WTC11 (cell line): ENCODE results near the gene CYP46A1. TPM values are rescaled to one million over a fixed set of nuclear protein-coding genes. Genes with fewer than 3 reads are reported as not detected.

Experiments
- ATAC-seq: fragments of 200-7000 bp; cut with Tn5 transposase; 2 replicates; pipeline ENCODE4 v1.10.0; 2021; ENCODE audit warnings: mild to moderate bottlenecking, moderate library complexity
- CTCF ChIA-PET: fragments of 300-600 bp; sonication (Branson Sonifier 250); formaldehyde crosslinking; loops from one replicate; lab custom pipeline; 2021; ENCODE audit warnings: antibody characterized with exemption; lab: Charles Lee
- POLR2A ChIA-PET: fragments of 350-600 bp; sonication (Branson Sonifier 250); formaldehyde crosslinking; loops from one replicate; lab custom pipeline; 2021; ENCODE audit warnings: antibody characterized with exemption; lab: Charles Lee
- DNase-seq: peaks from one replicate; pipeline ENCODE4 v3.0.0; 2021; ENCODE audit warnings: low spot score
- H3K27ac Mint-ChIP-seq: 2 replicates; pipeline ENCODE4 v1.8.0; 2021; ENCODE audit warnings: mixed read lengths
- H3K27me3 Mint-ChIP-seq: 2 replicates; pipeline ENCODE4 v1.8.0; 2021; ENCODE audit warnings: low read depth, mild to moderate bottlenecking, moderate library complexity, mixed read lengths
- H3K36me3 Mint-ChIP-seq: 2 replicates; pipeline ENCODE4 v1.8.0; 2021; ENCODE audit warnings: mixed read lengths
- H3K4me1 Mint-ChIP-seq: 2 replicates; pipeline ENCODE4 v1.8.0; 2022; ENCODE audit warnings: mixed read lengths
- H3K4me3 Mint-ChIP-seq: 2 replicates; pipeline ENCODE4 v1.8.0; 2021; ENCODE audit warnings: mild to moderate bottlenecking, moderate library complexity, mixed read lengths
- H3K9me3 Mint-ChIP-seq: 2 replicates; pipeline ENCODE4 v1.8.0; 2021; ENCODE audit warnings: mixed read lengths
- GTF2I ChIP-seq: fragments of 250-450 bp; sonication (Bioruptor Pico); conservative IDR thresholded peaks from 2 replicates; pipeline ENCODE4 v1.4.0; 2021; ENCODE audit warnings: mild to moderate bottlenecking
- IRF2 ChIP-seq: sonication (generic); formaldehyde crosslinking; IDR thresholded peaks from 2 replicates; pipeline ENCODE4 v1.8.0; 2022; ENCODE audit warnings: low read depth, missing genetic modification reagents, borderline replicate concordance
- MAX ChIP-seq: sonication (generic); formaldehyde crosslinking; IDR thresholded peaks from 2 replicates; pipeline ENCODE4 v1.8.0; 2022; ENCODE audit warnings: mild to moderate bottlenecking, missing genetic modification reagents
- TCF7 ChIP-seq: sonication (generic); formaldehyde crosslinking; IDR thresholded peaks from 2 replicates; pipeline ENCODE4 v1.8.0; 2022; ENCODE audit warnings: mild to moderate bottlenecking, low read depth, missing genetic modification reagents, moderate library complexity
- TP53 ChIP-seq: sonication (generic); formaldehyde crosslinking; IDR thresholded peaks from 2 replicates; pipeline ENCODE4 v1.8.1; 2023; ENCODE audit warnings: mild to moderate bottlenecking, missing genetic modification reagents
- USF2 ChIP-seq: sonication (generic); formaldehyde crosslinking; IDR thresholded peaks from 2 replicates; pipeline ENCODE4 v1.8.1; 2023; ENCODE audit warnings: mild to moderate bottlenecking, missing genetic modification reagents, moderate library complexity
- ZNF138 ChIP-seq: sonication (generic); formaldehyde crosslinking; conservative IDR thresholded peaks from 2 replicates; pipeline ENCODE4 v1.8.1; 2022; ENCODE audit warnings: mild to moderate bottlenecking, moderate library complexity, missing genetic modification reagents
- ZNF512 ChIP-seq: sonication (generic); formaldehyde crosslinking; IDR thresholded peaks from 2 replicates; pipeline ENCODE4 v1.8.1; 2022; ENCODE audit warnings: missing genetic modification reagents, borderline replicate concordance
- total RNA-seq: library from RNA; stranded (reverse); gene quantifications from 3 replicates; pipeline ENCODE4 v1.2.3, GENCODE V29; 2021
- TF ChIP-seq, protein P1 (sequence below): sonication (generic); formaldehyde crosslinking; IDR thresholded peaks from 2 replicates; pipeline ENCODE4 v1.8.0; 2023; ENCODE audit warnings: mild to moderate bottlenecking, missing genetic modification reagents
- TF ChIP-seq, protein P2 (sequence below): fragments of 200-600 bp; IDR thresholded peaks from 2 replicates; pipeline ENCODE4 v1.8.0; 2022; ENCODE audit warnings: antibody characterized with exemption
- TF ChIP-seq, protein P3 (sequence below): fragments of 250-450 bp; sonication (Bioruptor Pico); IDR thresholded peaks from 2 replicates; pipeline ENCODE4 v1.9.0; 2021; ENCODE audit warnings: mild to moderate bottlenecking, borderline replicate concordance
- TF ChIP-seq, protein P4 (sequence below): sonication (generic); formaldehyde crosslinking; IDR thresholded peaks from 2 replicates; pipeline ENCODE4 v1.8.1; 2023; ENCODE audit warnings: mild to moderate bottlenecking, moderate library complexity, missing genetic modification reagents
- TF ChIP-seq, protein P5 (sequence below): sonication (generic); formaldehyde crosslinking; IDR thresholded peaks from 2 replicates; pipeline ENCODE4 v1.8.1; 2023; ENCODE audit warnings: mild to moderate bottlenecking, missing genetic modification reagents, borderline replicate concordance

Gene CYP46A1
- total RNA-seq, 1 experiment from 2014 or later: 0.77 TPM

DNA sequence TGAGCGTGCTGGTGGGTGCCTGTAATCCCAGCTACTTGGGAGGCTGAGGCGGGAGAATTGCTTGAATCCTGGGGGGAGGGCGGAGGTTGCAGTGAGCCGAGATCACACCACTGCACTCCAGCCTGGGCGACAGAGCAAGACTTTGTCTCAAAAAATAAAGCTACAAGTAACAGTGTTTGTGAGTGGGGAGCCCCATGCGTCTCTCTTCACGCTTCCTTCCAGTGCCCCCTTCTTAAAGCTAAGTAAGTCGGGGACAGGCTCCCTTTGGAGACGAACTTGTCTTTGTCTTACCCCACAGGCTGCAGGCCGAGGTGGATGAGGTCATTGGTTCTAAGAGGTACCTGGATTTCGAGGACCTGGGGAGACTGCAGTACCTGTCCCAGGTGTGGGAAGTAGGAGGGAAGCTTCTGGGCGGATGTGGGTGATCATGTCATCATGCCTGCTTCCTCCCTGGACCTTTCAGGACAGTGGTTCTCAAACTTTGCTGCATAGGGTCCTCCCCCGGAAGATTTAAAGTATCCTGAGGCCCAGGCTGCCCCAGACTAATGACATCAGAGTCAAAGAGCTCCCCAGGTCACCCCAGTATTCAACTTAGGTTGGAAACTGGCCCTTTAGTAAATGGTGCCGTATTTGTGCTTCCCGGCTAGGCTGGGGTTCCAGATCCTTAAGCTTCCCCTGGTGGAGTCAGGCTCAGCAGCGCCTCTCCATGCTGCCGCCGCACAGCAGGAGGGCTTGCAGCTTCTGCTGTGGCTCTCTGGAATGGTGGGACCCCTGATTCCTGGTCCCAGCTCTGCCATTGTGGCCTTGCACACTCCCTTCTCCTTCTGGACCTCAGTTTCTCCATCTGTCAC, 37.1 kb downstream of the CYP46A1 start:
- H3K4me3 Mint-ChIP-seq: no peak overlapping the region
- H3K27ac Mint-ChIP-seq: no peak overlapping the region
- 0 out of 2 replicates have a peak, but pooled peaks cover 5% of the 10 kb centered on the region for H3K4me1 Mint-ChIP-seq
- ATAC-seq (no peak), DNase-seq (no peak)
- no peaks in the 10 kb centered on the region for H3K27me3 Mint-ChIP-seq
- CTCF ChIA-PET: interaction anchor here (1.6 kb wide), 1 partner anchor 10 kb away, joined by 13 read pairs; no protein-coding TSS in a partner anchor
- TF ChIP-seq, protein P1, sequence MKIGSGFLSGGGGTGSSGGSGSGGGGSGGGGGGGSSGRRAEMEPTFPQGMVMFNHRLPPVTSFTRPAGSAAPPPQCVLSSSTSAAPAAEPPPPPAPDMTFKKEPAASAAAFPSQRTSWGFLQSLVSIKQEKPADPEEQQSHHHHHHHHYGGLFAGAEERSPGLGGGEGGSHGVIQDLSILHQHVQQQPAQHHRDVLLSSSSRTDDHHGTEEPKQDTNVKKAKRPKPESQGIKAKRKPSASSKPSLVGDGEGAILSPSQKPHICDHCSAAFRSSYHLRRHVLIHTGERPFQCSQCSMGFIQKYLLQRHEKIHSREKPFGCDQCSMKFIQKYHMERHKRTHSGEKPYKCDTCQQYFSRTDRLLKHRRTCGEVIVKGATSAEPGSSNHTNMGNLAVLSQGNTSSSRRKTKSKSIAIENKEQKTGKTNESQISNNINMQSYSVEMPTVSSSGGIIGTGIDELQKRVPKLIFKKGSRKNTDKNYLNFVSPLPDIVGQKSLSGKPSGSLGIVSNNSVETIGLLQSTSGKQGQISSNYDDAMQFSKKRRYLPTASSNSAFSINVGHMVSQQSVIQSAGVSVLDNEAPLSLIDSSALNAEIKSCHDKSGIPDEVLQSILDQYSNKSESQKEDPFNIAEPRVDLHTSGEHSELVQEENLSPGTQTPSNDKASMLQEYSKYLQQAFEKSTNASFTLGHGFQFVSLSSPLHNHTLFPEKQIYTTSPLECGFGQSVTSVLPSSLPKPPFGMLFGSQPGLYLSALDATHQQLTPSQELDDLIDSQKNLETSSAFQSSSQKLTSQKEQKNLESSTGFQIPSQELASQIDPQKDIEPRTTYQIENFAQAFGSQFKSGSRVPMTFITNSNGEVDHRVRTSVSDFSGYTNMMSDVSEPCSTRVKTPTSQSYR (CRISPR knock-in tag): no peak
- TF ChIP-seq GTF2I (CRISPR knock-in tag) (no peak), ZNF138 (CRISPR knock-in tag) (no peak), IRF2 (no peak)
- TF ChIP-seq, protein P2, sequence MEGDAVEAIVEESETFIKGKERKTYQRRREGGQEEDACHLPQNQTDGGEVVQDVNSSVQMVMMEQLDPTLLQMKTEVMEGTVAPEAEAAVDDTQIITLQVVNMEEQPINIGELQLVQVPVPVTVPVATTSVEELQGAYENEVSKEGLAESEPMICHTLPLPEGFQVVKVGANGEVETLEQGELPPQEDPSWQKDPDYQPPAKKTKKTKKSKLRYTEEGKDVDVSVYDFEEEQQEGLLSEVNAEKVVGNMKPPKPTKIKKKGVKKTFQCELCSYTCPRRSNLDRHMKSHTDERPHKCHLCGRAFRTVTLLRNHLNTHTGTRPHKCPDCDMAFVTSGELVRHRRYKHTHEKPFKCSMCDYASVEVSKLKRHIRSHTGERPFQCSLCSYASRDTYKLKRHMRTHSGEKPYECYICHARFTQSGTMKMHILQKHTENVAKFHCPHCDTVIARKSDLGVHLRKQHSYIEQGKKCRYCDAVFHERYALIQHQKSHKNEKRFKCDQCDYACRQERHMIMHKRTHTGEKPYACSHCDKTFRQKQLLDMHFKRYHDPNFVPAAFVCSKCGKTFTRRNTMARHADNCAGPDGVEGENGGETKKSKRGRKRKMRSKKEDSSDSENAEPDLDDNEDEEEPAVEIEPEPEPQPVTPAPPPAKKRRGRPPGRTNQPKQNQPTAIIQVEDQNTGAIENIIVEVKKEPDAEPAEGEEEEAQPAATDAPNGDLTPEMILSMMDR: no peak
- H3K36me3 Mint-ChIP-seq: no peaks in the 10 kb centered on the region
- POLR2A ChIA-PET: no interaction called here
- no peaks in the 10 kb centered on the region for H3K9me3 Mint-ChIP-seq

- ChIA-PET CTCF (interaction anchor here (1.6 kb wide), 1 partner anchor 9 kb away, joined by 13 read pairs; no protein-coding TSS in a partner anchor), POLR2A (no interaction called here)
- no peak overlapping the region for H3K4me3 Mint-ChIP-seq
- DNase-seq (no peak), ATAC-seq (no peak)
- H3K9me3 Mint-ChIP-seq: no peaks in the 10 kb centered on the region
- no peaks in the 10 kb centered on the region for H3K36me3 Mint-ChIP-seq
- 0 out of 2 replicates have a peak, but pooled peaks cover 7% of the 10 kb centered on the region for H3K4me1 Mint-ChIP-seq
- no peak overlapping the region for H3K27ac Mint-ChIP-seq
- H3K27me3 Mint-ChIP-seq: no peaks in the 10 kb centered on the region
- TF ChIP-seq, protein P3, sequence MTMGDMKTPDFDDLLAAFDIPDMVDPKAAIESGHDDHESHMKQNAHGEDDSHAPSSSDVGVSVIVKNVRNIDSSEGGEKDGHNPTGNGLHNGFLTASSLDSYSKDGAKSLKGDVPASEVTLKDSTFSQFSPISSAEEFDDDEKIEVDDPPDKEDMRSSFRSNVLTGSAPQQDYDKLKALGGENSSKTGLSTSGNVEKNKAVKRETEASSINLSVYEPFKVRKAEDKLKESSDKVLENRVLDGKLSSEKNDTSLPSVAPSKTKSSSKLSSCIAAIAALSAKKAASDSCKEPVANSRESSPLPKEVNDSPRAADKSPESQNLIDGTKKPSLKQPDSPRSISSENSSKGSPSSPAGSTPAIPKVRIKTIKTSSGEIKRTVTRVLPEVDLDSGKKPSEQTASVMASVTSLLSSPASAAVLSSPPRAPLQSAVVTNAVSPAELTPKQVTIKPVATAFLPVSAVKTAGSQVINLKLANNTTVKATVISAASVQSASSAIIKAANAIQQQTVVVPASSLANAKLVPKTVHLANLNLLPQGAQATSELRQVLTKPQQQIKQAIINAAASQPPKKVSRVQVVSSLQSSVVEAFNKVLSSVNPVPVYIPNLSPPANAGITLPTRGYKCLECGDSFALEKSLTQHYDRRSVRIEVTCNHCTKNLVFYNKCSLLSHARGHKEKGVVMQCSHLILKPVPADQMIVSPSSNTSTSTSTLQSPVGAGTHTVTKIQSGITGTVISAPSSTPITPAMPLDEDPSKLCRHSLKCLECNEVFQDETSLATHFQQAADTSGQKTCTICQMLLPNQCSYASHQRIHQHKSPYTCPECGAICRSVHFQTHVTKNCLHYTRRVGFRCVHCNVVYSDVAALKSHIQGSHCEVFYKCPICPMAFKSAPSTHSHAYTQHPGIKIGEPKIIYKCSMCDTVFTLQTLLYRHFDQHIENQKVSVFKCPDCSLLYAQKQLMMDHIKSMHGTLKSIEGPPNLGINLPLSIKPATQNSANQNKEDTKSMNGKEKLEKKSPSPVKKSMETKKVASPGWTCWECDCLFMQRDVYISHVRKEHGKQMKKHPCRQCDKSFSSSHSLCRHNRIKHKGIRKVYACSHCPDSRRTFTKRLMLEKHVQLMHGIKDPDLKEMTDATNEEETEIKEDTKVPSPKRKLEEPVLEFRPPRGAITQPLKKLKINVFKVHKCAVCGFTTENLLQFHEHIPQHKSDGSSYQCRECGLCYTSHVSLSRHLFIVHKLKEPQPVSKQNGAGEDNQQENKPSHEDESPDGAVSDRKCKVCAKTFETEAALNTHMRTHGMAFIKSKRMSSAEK (CRISPR knock-in tag): no peak
- TF ChIP-seq MAX (CRISPR knock-in tag) (no peak), USF2 (CRISPR knock-in tag) (no peak), TCF7 (no peak), ZNF512 (CRISPR knock-in tag) (no peak), TP53 (CRISPR knock-in tag) (no peak)
- TF ChIP-seq, protein P4, sequence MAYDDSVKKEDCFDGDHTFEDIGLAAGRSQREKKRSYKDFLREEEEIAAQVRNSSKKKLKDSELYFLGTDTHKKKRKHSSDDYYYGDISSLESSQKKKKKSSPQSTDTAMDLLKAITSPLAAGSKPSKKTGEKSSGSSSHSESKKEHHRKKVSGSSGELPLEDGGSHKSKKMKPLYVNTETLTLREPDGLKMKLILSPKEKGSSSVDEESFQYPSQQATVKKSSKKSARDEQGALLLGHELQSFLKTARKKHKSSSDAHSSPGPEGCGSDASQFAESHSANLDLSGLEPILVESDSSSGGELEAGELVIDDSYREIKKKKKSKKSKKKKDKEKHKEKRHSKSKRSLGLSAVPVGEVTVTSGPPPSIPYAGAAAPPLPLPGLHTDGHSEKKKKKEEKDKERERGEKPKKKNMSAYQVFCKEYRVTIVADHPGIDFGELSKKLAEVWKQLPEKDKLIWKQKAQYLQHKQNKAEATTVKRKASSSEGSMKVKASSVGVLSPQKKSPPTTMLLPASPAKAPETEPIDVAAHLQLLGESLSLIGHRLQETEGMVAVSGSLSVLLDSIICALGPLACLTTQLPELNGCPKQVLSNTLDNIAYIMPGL (CRISPR knock-in tag): no peak
- TF ChIP-seq, protein P5, sequence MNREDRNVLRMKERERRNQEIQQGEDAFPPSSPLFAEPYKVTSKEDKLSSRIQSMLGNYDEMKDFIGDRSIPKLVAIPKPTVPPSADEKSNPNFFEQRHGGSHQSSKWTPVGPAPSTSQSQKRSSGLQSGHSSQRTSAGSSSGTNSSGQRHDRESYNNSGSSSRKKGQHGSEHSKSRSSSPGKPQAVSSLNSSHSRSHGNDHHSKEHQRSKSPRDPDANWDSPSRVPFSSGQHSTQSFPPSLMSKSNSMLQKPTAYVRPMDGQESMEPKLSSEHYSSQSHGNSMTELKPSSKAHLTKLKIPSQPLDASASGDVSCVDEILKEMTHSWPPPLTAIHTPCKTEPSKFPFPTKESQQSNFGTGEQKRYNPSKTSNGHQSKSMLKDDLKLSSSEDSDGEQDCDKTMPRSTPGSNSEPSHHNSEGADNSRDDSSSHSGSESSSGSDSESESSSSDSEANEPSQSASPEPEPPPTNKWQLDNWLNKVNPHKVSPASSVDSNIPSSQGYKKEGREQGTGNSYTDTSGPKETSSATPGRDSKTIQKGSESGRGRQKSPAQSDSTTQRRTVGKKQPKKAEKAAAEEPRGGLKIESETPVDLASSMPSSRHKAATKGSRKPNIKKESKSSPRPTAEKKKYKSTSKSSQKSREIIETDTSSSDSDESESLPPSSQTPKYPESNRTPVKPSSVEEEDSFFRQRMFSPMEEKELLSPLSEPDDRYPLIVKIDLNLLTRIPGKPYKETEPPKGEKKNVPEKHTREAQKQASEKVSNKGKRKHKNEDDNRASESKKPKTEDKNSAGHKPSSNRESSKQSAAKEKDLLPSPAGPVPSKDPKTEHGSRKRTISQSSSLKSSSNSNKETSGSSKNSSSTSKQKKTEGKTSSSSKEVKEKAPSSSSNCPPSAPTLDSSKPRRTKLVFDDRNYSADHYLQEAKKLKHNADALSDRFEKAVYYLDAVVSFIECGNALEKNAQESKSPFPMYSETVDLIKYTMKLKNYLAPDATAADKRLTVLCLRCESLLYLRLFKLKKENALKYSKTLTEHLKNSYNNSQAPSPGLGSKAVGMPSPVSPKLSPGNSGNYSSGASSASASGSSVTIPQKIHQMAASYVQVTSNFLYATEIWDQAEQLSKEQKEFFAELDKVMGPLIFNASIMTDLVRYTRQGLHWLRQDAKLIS (CRISPR knock-in tag): no peak
These were observed 37.9 kb downstream of the CYP46A1 start for GRCh38 chr14:99721792-99722516.
